Naive B cell (primary cell): ENCODE measurements around the gene NAV2. TPM values are rescaled to one million over a fixed set of nuclear protein-coding genes. Genes with fewer than 3 reads are reported as not detected.
"Not testable (repeated sequence)": the region's sequence is repeated elsewhere in the genome, so short reads cannot be mapped to it uniquely, and the experiment has no call there.

Source experiments
- ATAC-seq, 2 donors: fragments of 150-1000 bp; cut with Tn5 transposase; 2 replicates each; pipeline ENCODE4 v1.10.0; 2021; ENCODE audit warnings: low read depth in 2 of 2, mild to moderate bottlenecking in 2 of 2, moderate library complexity in 2 of 2
- DNase-seq: peaks from one replicate; pipeline ENCODE4 v3.0.0; 2022
- H3K27ac Mint-ChIP-seq, 6 donors: one replicate each; pipeline ENCODE4 v1.8.0; 2020 to 2022; ENCODE audit warnings: mild to moderate bottlenecking in 6 of 6, mixed read lengths in 6 of 6, moderate library complexity in 5 of 6, inconsistent platforms in 2 of 6
- H3K27me3 Mint-ChIP-seq, 3 donors: one replicate each; pipeline ENCODE4 v1.8.0; 2021 to 2022; ENCODE audit warnings: mixed read lengths in 3 of 3, mild to moderate bottlenecking in 1 of 3
- H3K36me3 Mint-ChIP-seq, 2 donors: one replicate each; pipeline ENCODE4 v1.8.0; 2020 to 2022; ENCODE audit warnings: mixed read lengths in 2 of 2, inconsistent platforms in 1 of 2, mild to moderate bottlenecking in 1 of 2
- H3K4me1 Mint-ChIP-seq, 3 donors: one replicate each; pipeline ENCODE4 v1.8.0; 2020 to 2022; ENCODE audit warnings: mixed read lengths in 3 of 3, inconsistent platforms in 1 of 3, mild to moderate bottlenecking in 1 of 3, moderate library complexity in 1 of 3
- H3K4me3 Mint-ChIP-seq, 8 donors: one replicate each; pipeline ENCODE4 v1.8.0; 2020 to 2022; ENCODE audit warnings: mild to moderate bottlenecking in 8 of 8, mixed read lengths in 8 of 8, moderate library complexity in 8 of 8, inconsistent platforms in 2 of 8
- H3K9me3 Mint-ChIP-seq, 7 donors: one replicate each; pipeline ENCODE4 v1.8.0; 2020 to 2022; ENCODE audit warnings: mixed read lengths in 7 of 7, mild to moderate bottlenecking in 5 of 7, inconsistent platforms in 2 of 7, moderate library complexity in 1 of 7
- polyA plus RNA-seq, 6 donors: library from polyadenylated mRNA; unstranded; fragments of 300-500 nt; fragmentation: Illumina TruSeq; gene quantifications; one replicate each; pipeline ENCODE4 v1.2.3, GENCODE V29; 2021; ENCODE audit warnings: low read depth in 6 of 6

Gene NAV2
- polyA plus RNA-seq, 6 donors from 2014 or later: 0.90 to 3.2 (median 0.94) TPM; not detected in 3

DNA sequence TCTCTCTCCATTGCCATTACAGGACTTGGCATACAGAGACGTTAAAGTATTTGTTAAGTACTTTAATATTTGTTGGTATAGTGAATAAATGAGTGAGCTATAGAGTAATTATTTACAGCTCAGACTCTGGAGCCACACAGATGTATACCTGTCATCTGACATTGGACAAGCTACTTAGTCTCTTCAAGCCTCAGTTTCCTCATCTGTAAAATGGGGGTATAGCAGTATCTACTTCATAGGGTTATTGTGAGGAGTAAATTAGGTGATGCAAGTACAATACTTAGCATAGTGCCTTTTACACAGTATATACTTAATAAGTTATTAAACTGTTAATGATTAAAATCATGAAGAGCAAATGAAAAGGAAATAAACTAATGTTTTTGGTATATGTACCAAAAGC, 203.2 kb downstream of the NAV2 start:
- no peaks in the 10 kb centered on the region for H3K4me1 Mint-ChIP-seq
- H3K36me3 Mint-ChIP-seq: peaks cover 0 to 5% of the 10 kb centered on the region in 2 donors

GRCh38 chr11:19917069-19917468, 204.4 kb downstream of the NAV2 start:
- Mint-ChIP-seq H3K4me3 (no peak overlapping the region), H3K36me3 (peaks cover 0 to 5% of the 10 kb centered on the region in 2 donors), H3K4me1 (no peaks in the 10 kb centered on the region), H3K27ac (peak overlapping the region in 1 of 6 donors; percentile 30), H3K9me3 (no peaks in the 10 kb centered on the region), H3K27me3 (peaks cover 15 to 54% (median 25%) of the 10 kb centered on the region in 3 donors)
- no peak for ATAC-seq
- DNase-seq: no peak

More for the DNA sequence above, 203.2 kb downstream of the NAV2 start:
- Mint-ChIP-seq H3K27me3 (peaks cover 11 to 41% (median 25%) of the 10 kb centered on the region in 3 donors), H3K4me3 (no peak overlapping the region), H3K9me3 (no peaks in the 10 kb centered on the region), H3K27ac (no peak overlapping the region)
- no peak for DNase-seq
- no peak for ATAC-seq

- ATAC-seq (no peak), DNase-seq (no peak)
- peaks cover 0 to 5% of the 10 kb centered on the region in 2 donors for H3K36me3 Mint-ChIP-seq
- H3K27me3 Mint-ChIP-seq: peaks cover 21 to 58% (median 25%) of the 10 kb centered on the region in 3 donors
- no peaks in the 10 kb centered on the region for H3K4me1 Mint-ChIP-seq
- H3K4me3 Mint-ChIP-seq: no peak overlapping the region
- no peaks in the 10 kb centered on the region for H3K9me3 Mint-ChIP-seq
- H3K27ac Mint-ChIP-seq: no peak overlapping the region
Measured at GRCh38 chr11:19918302-19919049, 205.8 kb downstream of the NAV2 start.

- Mint-ChIP-seq H3K4me3 (no peak overlapping the region), H3K4me1 (no peaks in the 10 kb centered on the region), H3K9me3 (no peaks in the 10 kb centered on the region), H3K27ac (no peak overlapping the region), H3K36me3 (peaks cover 0 to 5% of the 10 kb centered on the region in 2 donors), H3K27me3 (peaks cover 21 to 58% (median 25%) of the 10 kb centered on the region in 3 donors)
- no peak for ATAC-seq
- no peak for DNase-seq
Measured at GRCh38 chr11:19919050-19919561, 206.5 kb downstream of the NAV2 start.

- H3K9me3 Mint-ChIP-seq: no peaks in the 10 kb centered on the region
- ATAC-seq (no peak), DNase-seq (no peak)
- peaks cover 0 to 5% of the 10 kb centered on the region in 2 donors for H3K36me3 Mint-ChIP-seq
- H3K4me1 Mint-ChIP-seq: no peaks in the 10 kb centered on the region
- H3K27ac Mint-ChIP-seq: no peak overlapping the region
- H3K4me3 Mint-ChIP-seq: no peak overlapping the region
- peaks cover 11 to 58% (median 29%) of the 10 kb centered on the region in 3 donors for H3K27me3 Mint-ChIP-seq
Measured at GRCh38 chr11:19920982-19921381, 208.3 kb downstream of the NAV2 start.

DNA sequence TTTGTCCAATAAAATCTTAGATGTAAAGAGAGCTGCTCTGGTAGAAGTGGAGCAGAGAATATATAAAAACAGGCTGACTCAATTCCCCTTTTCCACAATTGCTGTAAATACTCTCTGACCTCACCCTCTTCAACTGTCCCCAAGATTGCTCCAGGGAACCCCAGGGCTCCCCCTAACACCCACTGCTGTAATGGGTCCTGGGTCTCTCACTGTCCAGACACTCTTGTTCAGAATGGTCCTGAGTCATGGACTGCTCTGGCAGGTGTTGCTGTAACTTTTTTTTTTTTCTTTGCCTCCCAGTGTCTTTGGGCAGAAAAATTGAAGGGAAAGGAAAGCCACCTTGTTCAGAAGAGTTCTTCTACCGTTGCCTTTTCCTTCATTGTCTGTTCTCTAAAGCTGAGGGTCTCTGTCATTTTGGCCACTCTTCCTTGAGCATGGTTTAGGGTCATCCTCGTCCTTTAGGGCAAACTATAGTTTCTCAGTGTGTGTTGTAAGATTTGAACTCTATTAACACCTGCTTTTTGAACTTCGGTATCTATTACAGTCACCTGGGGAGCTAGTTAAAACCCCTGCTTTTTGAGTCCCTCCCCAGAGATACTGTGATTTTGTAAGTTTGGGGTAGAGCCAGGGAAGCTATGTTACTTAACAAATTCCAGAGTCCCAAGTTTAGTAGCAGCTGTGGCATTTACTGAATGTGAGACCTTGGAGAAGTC, 209.5 kb downstream of the NAV2 start:
- Mint-ChIP-seq H3K27ac (peak overlapping the region in 1 of 6 donors; percentile 8), H3K9me3 (no peaks in the 10 kb centered on the region), H3K4me3 (no peak overlapping the region), H3K4me1 (no peaks in the 10 kb centered on the region), H3K27me3 (peaks cover 11 to 60% (median 29%) of the 10 kb centered on the region in 3 donors), H3K36me3 (peaks cover 0 to 5% of the 10 kb centered on the region in 2 donors)
- DNase-seq: no peak
- no peak for ATAC-seq

GRCh38 chr11:19922689-19923035, 210.0 kb downstream of the NAV2 start:
- Mint-ChIP-seq H3K36me3 (peaks cover 0 to 5% of the 10 kb centered on the region in 2 donors), H3K27ac (no peak overlapping the region), H3K27me3 (peaks cover 11 to 55% (median 29%) of the 10 kb centered on the region in 3 donors), H3K4me3 (no peak overlapping the region), H3K4me1 (no peaks in the 10 kb centered on the region), H3K9me3 (no peaks in the 10 kb centered on the region)
- ATAC-seq (no peak), DNase-seq (no peak)

DNA sequence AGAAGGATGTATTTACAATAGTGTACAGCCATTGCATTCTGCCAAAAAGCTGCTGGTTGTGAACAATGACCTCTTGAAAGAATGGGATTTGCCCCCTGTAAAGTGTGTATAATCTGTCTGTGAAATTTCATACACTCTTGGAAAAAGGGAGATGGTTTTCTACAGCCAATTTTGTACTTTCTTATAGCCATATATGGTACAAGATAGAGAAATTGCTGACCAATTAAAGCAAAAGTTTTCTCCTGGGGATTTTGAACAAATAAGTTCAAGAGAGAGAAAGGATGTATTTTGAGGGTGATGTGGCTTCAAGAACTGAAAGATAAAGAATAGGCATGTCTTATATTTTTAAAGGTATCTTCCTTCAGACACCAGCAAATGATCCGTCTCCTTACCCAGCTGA, 211.0 kb downstream of the NAV2 start:
- Mint-ChIP-seq H3K4me1 (no peaks in the 10 kb centered on the region), H3K27me3 (peaks cover 11 to 47% (median 28%) of the 10 kb centered on the region in 3 donors), H3K4me3 (no peak overlapping the region), H3K9me3 (no peaks in the 10 kb centered on the region), H3K36me3 (no peaks in the 10 kb centered on the region), H3K27ac (no peak overlapping the region)
- DNase-seq (no peak), ATAC-seq (no peak)

DNA sequence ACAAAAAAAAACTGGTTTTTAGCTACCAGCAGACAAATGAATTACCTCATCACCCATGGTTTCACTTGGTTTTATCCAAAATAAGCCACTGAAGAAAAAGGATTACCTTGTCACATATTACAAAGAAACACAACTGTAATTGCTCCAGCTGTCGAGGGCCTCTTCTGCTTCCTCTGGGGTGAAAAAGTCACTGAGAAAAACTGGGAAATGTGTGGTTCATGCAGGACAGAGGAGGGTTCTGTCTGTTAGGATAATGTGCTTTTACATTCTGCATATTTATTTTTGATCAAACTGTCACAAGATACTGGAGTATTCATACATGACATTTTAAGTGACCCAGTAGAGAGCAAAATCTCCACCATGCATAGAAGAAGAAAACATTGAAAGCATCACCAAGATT, 211.7 kb downstream of the NAV2 start:
- ATAC-seq (no peak), DNase-seq (no peak)
- no peaks in the 10 kb centered on the region for H3K4me1 Mint-ChIP-seq
- peaks cover 4 to 40% (median 23%) of the 10 kb centered on the region in 3 donors for H3K27me3 Mint-ChIP-seq
- H3K36me3 Mint-ChIP-seq: no peaks in the 10 kb centered on the region
- no peak overlapping the region for H3K4me3 Mint-ChIP-seq
- H3K9me3 Mint-ChIP-seq: no peaks in the 10 kb centered on the region
- H3K27ac Mint-ChIP-seq: no peak overlapping the region

- H3K27me3 Mint-ChIP-seq: peaks cover under 1 to 36% (median 21%) of the 10 kb centered on the region in 3 donors
- H3K9me3 Mint-ChIP-seq: no peaks in the 10 kb centered on the region
- H3K36me3 Mint-ChIP-seq: no peaks in the 10 kb centered on the region
- no peak for DNase-seq
- ATAC-seq: no peak
- H3K4me1 Mint-ChIP-seq: no peaks in the 10 kb centered on the region
- H3K27ac Mint-ChIP-seq: no peak overlapping the region
- H3K4me3 Mint-ChIP-seq: no peak overlapping the region
Measured at GRCh38 chr11:19924716-19925115, 212.1 kb downstream of the NAV2 start.

- DNase-seq, ATAC-seq, H3K4me1 Mint-ChIP-seq, H3K9me3 Mint-ChIP-seq, H3K4me3 Mint-ChIP-seq, H3K36me3 Mint-ChIP-seq, H3K27ac Mint-ChIP-seq: not testable (repeated sequence)
- H3K27me3 Mint-ChIP-seq: peaks cover 0 to 23% (median 11%) of the 10 kb centered on the region in 3 donors
Measured at GRCh38 chr11:19927403-19927802, 214.8 kb downstream of the NAV2 start.

DNA sequence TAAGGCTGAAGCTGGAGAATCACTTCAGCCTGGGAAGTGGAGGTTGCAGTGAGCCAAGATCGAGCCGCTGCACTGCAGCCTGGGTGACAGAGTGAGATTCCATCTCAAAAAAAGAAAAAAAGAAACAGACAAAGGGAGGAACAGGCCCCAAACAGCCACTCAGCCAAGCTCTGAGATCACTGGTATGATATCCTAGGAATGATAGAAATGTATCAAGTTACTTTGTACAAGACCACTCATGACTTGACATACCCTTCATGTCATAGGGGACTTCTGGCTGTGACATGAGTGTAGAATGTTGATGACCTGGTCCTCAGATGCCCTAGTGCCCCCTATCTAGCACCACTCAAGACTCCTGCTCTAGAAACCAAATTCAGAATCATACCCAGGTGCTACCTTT, 216.5 kb downstream of the NAV2 start:
- Mint-ChIP-seq H3K4me3 (no peak overlapping the region), H3K9me3 (no peaks in the 10 kb centered on the region), H3K4me1 (no peaks in the 10 kb centered on the region), H3K36me3 (no peaks in the 10 kb centered on the region), H3K27ac (no peak overlapping the region), H3K27me3 (peaks cover 0 to 27% (median 8%) of the 10 kb centered on the region in 3 donors)
- no peak for DNase-seq
- no peak for ATAC-seq

GRCh38 chr11:19929655-19930054, 217.0 kb downstream of the NAV2 start:
- H3K27me3 Mint-ChIP-seq: peaks cover 0 to 23% (median 4%) of the 10 kb centered on the region in 3 donors
- DNase-seq (no peak), ATAC-seq (no peak)
- no peaks in the 10 kb centered on the region for H3K36me3 Mint-ChIP-seq
- no peak overlapping the region for H3K4me3 Mint-ChIP-seq
- no peaks in the 10 kb centered on the region for H3K4me1 Mint-ChIP-seq
- no peaks in the 10 kb centered on the region for H3K9me3 Mint-ChIP-seq
- H3K27ac Mint-ChIP-seq: no peak overlapping the region
